ENCODE measurements around the gene NUB1.
"Not testable (repeated sequence)": the region's sequence is repeated elsewhere in the genome, so short reads cannot be mapped to it uniquely, and the experiment has no call there.

The NUB1 gene, protein sequence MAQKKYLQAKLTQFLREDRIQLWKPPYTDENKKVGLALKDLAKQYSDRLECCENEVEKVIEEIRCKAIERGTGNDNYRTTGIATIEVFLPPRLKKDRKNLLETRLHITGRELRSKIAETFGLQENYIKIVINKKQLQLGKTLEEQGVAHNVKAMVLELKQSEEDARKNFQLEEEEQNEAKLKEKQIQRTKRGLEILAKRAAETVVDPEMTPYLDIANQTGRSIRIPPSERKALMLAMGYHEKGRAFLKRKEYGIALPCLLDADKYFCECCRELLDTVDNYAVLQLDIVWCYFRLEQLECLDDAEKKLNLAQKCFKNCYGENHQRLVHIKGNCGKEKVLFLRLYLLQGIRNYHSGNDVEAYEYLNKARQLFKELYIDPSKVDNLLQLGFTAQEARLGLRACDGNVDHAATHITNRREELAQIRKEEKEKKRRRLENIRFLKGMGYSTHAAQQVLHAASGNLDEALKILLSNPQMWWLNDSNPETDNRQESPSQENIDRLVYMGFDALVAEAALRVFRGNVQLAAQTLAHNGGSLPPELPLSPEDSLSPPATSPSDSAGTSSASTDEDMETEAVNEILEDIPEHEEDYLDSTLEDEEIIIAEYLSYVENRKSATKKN

DNA sequence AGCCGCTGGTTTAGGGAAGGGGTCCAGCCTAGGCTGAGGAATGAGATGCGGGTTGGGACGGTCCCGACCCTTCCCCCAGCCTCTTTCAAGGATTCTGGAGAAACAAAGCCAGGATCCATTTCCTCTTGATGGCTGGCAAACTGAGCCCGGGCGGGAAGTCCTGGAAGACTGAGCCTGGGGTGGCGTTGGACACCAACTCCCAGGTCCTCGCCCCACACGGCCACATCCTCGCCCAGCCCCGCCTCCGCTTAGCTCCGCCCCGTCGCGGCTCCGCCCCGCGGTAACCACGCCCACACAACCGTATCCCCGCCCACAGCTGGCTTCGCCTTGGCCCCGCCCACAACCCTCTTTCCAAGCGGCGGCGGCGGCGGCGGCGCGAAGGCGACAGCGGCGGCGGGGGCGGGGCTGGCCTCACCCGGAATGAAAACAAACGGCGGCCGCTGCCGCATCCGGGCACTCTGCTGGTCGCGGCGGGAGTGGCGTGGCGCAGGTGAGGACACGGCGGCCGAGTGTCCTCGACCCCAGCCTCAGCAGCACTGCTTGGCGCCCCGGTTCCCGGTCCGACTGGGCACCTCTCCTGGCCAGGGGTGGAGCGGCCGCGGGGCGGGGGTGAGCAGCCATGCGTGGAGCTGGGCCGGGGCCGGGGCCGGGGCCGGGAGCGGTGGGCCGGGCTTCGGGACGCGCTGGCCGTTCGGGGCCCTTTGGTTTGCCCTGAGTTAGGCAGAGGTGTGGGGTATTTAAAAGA, at the start of gene NUB1:
Gene NUB1 (plus strand): TSS at position 456 of the 745 bp plus-strand sequence. CDS start 3,538 bp downstream, outside the sequence.
- DNase-seq, result peak; percentile 87

DNA sequence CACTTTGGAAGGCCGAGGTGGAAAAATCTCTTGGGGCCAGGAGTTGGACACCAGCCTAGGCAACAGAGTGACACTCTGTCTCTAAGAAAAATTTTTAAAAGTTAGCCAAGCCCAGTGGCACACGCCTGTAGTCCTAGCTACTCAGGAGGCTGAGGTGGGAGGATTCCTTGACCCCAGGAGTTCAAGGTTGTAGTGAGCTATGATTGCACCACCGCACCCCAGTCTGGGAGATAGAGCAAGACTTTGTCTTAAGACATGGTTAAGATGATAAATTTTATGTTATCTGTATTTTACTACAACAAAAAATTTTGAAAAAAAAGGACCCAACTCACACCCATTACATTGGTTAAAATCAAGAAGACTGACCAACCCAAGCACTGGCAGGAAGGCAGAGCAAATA, 48.8 kb upstream of the NUB1 start:
- no peak for DNase-seq

DNA sequence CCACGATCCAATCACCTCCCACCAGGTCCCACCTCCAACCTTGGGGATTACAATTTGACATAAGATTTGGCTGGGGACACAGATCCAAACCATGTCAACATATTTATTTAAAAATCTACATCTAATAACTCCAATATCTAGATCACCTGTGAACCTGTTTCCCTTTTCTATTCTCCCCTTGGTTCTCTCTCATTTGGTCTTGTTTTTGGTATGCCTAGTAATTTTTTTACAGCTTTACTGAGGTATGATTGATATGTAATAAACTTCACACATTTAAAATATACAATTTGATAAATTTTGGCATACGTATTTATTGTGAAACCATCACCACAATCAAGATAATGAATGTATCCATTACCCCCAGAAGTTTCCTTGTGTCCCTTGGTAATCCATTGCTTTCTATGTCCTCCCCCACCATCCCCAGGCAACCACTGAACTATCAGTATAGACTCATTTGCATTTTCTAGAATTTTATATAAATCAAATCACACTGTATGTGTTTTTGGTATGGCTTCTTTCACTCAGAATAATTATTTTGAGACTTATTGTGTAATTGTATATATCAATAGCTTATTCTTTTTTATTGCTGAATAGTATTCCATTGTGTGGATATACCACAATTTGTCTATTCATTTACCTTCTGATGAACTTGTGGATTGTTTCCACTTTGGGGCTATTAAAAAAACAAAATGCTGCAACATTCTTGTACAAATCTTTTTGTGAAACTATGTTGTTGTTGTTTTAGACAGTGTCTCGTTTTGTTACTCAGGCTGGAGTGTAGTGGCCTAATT, 45.2 kb upstream of the NUB1 start:
- no peak for DNase-seq

DNA sequence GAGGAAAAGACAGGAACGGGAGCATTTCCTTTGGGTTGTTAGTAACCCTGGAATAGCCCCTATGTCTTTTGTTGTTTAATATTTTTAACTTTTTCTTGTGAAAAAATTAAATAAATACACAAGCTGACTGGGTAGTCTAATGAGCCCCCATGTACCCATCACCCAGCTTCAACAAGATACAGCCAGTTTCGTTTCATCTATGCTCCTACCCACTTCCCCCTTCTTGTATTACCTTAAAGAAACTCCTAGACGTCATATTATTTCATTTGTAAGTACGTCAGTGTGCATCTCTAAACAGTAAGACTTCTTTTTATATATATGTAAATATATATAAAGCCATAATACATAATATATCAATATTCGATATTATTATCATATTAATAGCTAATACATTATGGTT, 42.8 kb upstream of the NUB1 start:
- no peak for DNase-seq

DNA sequence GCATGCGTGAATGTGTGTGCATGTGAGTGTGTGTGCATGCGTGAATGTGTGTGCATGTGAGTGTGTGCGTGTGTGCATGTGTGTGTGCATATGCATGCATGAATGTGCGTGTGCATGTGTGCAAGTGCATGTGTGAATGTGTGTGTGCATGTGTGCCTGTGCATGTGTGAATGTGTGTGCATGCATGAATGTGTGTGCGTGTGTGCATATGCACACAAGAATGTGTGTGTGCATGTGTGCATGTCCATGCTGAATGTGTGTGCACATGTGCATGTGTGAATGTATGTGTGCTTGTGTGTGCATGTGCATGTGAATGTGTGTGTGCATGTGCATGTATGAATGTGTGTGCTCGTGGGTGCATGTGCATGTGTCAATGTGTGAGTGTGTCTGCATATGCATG, 42.1 kb upstream of the NUB1 start:
- DNase-seq, result no peak

DNA sequence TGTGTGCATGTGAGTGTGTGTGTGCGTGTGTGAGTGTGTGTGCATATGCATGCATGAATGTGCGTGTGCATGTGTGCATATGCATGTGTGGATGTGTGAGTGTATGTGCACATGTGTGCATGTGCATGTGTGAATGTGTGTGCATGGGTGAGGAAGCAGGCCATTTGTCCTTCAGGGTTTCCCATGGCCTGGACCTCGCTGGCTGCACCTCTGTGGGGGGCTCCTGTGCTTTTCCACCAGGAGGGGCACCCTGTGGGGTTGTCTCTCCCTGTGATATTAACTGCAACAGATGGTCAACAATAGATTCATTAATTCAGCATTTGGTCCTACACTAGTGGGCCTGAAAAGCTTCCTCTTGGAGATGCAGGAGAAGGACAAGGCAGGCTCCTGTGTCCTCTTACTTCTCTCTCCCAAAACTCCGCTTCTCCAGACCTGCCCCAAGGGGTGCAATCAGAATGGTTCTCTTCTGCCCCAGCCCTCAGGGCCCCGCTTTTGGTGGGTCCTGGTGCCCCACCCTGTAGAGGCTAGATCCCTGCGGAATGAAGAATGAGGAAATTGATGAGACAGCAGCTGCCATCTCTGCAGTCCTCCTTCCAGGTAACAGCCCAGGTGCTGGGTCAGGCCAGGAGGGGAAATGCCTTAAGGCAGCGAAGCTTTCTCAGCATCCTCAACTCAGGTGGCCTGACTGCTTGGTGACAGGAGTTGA, 41.5 kb upstream of the NUB1 start:
- no peak for DNase-seq

DNA sequence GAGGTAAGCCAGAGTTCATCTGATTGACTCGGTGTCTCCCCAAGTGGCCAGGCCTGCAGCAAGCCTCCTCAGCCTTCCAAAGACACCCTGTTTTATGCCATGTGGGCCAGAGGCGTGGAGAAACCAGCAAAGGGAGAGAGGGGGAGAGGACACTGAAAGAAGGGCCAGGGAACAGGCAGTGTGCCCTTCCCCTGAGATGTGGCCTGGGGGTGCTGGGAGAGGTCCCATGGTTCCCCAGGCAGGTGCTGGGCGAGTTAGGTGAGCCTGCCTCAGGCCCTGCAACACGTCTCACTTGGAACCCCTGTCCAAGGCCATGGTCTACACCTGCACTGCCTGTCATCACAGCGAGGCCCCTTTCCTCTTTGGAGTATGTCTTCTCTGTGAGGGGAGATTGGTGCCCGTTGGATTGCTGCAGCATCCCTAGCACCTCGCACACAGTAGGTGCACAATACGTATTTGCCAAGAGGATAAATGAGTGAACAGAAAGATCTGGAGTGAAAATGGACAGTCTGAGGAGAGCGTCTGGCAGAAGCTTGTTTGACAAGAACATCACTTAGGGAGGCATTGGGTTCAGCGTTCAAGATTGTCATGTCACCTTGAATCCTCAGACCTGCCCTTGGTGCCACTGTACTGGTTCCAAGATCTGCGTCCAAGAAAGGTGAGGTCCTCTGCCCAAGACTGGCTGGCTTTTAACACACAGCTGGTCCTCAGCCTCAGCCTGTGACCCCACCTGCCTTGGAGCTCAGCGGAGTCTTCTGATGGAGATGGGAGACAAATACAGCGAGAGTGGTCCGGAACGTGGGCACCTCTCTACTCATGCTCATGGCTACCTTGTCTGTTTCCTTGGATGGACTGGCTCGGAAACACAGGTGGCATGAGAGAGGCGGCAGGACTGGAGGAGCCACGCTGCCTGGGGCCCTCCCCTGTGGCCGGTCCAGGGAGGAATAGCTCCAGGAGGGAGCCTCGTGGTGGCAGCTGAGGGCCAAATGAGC, 39.8 kb upstream of the NUB1 start:
- no peak for DNase-seq

DNA sequence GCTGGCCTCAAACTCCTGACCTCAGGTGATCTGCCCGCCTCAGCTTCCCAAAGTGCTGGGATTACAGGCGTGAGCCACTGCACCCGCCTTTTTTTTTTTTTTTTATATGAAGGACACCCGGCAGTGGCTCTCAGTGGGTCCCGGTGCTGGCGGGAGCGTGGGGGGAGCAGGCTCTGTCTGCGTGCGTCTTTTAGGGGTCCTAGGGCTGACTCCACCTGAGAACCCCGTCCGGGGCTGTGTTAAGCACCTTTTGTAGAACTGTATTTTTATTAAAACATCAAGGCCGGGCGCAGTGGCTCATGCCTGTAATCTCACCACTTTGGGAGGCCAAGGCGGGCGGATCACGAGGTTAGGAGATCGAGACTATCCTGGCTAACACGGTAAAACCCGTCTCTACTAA, 37.4 kb upstream of the NUB1 start:
- not testable (repeated sequence) for DNase-seq

DNA sequence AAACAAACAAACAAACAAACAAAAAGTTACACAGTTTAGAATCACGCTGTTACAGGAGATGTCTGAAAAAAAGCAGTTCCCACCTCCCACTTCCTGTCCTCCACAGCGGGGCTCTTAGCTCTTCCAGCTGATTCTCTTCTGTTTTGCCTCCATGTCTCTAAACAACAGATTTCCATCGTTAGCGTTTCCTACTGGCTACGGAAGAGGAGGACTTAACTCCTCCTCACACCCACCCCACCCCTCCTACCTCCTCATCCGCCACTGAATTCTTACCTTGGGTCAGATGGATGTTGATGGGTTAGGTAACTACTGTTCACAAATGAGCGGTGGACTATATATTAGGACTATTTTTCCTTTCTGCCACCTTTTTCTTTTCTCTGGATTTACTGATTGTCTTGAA, 36.8 kb upstream of the NUB1 start:
- no peak for DNase-seq

DNA sequence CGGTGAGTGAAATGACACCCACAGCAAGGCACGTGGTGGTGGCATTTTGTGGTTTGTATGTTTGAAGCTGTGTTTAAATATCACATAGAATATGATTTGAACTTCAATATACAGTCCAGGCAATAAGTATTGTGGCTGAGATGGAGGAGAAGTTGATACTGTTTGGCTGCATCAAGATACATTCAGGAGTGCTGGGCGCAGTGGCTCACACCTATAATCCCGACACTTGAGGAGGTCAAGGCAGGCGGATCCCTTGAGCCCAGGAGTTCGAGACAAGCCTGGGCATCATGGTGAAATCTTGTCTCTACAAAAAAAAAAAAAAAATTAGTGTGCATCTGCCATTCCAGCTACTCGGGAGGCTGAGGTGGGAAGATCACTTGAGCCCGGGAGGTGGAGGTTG, 35.2 kb upstream of the NUB1 start:
- no peak for DNase-seq

DNA sequence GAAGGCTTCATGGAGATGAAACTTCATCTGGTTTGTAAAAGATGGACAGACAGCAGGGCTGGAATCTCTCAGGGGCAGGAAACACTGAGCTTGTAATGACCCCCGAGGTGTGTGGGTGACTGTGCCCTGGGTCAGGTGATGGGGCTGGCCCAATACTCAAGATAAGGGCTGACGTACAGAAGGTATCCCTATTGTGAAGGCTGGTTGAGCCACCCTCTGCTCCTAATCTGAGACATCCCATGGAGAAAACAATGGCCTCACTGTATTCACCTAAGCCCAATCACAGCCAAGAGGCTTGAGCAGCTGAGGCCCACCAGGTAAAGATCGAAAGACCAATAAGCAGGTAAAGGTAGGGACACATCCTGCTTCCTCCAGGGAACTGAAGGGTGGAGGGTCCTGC, 34.8 kb upstream of the NUB1 start:
- no peak for DNase-seq

DNA sequence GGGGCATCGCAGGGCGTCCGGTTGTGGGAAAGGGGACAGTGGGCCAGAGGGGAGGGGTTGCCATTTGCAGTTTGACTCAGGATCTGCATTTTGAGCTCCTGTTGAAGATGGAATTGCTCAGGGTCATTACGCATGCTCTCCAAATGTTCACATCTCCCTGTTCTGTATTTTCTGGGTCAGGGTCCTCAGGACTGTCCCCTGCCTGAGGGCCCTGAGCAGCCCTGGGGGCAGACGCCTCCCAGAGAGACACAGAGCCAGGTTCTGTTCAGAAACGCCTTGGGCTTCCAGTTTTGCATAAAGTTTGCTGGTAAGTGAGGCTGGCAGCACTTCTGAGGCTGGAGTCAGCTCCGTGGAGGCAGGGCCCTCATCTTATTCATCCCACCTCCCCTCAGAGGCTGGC, 34.1 kb upstream of the NUB1 start:
- DNase-seq, result no peak

DNA sequence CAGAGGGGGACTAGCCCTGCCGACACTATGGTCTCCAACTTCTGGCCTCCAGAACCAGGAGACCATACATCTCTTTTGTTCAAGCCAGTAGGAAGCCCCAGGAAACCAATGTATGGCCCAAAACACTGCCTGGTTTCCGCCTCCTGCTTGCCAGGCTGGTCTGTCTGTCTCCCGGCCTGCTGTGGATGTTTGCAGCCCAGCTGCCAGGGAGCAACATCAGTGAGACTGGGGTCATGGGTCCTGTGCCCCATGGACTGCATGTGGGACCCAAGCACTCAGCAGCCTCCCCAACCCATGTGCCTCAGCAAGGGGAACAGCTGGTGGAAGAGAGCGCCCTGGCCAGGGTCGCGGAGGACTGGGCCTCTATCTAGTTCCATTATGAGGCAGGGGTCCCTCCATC, 33.4 kb upstream of the NUB1 start:
- DNase-seq, result no peak

DNA sequence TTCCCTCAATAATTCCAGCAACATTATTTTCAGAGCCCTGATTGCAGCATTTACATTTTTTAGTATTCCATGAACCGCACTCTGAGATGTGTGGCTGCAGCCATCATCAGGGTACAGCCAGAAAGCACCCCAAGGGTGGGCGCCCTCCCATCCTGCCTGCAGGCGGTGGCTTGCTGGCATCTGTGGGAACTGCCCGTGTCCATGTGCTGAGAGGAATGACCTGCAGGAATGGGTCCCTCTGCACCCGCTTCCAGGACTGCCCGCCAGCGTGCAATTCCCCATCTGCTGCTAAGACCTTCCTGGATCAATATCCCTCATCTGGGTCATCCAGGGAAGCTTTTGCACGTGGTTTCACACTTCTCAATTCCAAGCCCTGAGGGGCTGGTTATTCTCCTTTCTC, 32.8 kb upstream of the NUB1 start:
- DNase-seq, result no peak

DNA sequence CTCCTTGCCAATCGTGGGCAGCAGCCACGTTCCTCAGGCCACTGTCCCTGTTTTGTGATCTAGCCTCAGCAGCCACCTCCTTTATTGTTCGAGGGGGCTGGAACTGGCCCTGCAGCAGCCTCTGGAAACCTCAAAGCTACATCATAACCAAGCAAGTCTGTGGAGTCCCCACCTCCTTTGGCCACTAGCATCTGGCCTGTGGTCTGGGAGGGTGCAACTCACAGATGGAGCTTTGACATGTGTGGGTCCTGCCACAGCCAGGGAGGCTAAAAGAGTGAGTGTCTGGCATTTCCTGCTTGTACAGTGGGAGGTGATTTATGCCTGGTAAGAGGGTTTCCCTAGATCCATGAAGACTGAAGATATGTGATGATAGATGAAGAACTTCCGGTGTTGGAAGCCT, 32.3 kb upstream of the NUB1 start:
- DNase-seq, result no peak

DNA sequence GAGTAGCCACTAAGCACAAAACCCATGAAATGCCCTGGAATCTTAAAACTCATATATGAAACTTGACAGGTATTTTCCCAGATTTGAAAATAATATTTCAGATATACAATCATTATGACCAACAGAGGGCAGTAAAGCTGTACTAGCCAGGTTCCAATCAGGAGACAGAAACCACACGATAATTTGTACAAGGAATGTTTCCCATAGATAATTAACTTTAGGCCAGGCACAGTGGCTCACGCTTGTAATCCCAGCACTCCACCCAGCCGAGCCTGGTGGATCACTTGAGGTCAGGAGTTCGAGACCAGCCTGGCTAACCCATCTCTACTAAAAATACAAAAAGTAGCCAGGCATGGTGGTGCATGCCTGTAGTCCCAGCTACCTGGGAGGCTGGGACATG, 31.0 kb upstream of the NUB1 start:
- no peak for DNase-seq

DNA sequence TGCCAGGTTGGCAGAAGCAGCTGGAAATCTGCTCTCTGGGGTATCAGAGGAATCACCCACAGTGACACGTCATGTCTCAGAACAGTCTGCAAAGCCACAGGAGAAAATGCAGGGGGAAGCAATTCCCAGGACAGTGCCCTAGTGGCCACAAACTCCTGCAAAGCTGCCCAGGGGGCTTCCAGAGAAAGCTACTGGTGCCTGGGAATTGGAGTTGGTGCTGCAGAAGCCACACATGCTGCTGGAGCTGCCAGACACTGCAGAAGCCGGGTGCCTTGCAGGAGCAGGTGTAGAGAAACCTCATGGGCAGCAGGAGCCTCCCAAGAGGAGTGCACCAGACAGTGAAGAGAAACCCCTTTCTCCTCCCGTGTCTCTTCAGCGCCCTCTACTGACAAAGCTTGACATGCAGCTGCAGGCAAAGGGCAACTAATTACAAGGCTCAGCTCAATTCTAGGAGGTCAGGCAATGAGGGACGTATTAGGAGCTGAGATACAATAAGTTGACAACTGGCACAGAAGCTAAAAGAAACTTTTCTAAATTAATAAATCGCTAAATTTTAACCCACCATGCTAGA, 30.2 kb upstream of the NUB1 start:
- no peak for DNase-seq

DNA sequence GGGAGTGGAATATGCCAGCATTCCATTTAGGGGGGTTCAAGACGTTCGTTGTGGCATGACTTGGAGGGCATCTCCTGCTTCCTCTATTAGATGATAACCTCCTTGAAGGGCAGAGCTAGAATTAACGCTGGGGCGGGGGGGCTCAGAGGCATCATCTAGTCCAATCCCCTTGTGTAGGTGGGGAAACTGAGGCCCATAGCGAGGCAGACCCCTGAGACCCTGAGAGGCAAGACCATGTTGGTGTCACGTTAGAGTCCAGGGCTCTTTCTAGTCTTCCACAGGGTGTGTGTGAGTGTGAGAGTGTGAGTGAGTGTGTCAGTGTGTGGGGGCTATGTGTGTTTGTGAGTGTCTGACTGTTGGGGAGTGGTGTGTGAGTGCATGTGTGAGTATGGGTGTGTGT, 29.3 kb upstream of the NUB1 start:
- DNase-seq, result no peak

DNA sequence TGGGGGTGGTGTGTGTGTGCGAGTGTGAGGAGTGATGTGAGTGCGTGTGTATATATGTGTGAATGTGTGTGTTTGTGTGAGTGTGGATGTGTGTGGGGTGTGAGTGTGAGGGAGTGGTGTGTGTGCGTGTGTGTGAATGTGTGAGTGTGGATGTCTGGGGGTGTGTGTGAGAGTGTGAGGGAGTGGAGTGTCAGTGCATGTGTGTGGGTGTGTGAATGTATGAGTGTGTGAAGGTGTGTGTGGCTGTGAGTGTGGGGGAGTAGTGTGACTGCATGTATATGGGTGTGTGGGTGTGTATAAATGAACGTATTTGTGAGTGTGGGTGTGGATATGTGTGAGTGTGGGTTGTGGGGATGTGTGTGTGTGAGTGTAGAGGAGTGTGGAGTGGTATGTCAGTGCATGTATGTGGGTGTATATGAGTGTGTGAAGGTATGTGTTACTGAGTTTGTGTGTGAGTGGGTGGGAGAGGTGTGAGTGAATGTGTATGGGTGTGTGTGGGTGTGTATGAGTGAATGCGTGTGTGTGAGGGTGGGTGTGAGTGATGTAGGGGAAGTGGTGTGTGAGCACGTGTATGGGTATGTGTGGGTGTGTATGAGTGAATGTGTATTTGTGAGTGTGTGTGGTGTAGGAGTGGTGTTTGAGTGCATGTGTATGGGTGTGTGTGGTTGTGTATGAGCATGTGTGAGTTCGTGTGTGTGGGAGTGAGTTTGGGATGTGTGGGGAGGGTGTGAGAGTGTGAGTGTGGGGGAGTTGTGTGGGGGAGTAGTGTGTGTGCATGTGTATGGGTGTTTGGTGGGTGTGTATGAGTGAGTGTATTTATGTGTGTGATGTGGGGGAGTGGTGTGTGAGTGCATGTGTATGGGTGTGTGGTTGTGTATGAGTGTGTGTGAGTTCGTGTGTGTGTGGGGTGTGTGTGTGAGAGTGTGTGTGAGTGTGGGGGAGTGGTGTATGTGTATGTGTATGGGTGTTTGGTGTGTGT, 28.5 kb upstream of the NUB1 start:
- no peak for DNase-seq

DNA sequence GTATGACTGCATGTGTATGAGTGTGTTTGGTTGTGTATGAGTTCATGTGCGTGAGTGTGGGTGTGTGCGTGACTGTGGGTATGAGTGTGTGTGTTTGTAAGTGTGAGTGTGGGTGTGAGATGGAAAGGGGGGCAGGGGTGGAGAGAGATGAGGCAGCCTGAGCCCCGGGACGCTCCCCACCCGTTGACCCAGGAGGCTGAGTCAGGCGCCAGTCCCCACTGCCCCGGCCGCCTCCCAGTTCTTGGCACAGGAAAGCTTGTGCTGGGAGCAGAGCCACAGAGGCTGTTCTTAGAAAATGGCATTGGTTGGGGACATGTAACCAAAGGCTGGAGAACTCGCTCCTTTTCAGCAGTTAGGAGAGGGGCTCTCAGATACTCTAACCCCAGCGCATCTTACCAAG, 27.8 kb upstream of the NUB1 start:
- DNase-seq, result no peak
